Measurements from ENCODE around the gene CD164L2.
"Not testable (repeated sequence)": the region's sequence is repeated elsewhere in the genome, so short reads cannot be mapped to it uniquely, and the experiment has no call there.

CD164L2 gene

GRCh38 chr1:27413004-27413403 is 29.9 kb upstream of the CD164L2 start:
- DNase-seq (ENCODE audit: low read depth in 2 of 2) = no peak
- no peak for TF ChIP-seq CTCF (IDR thresholded peaks at IDR 0.05; ENCODE audit: low read depth, low read length)
- H3K4me3 ChIP-seq (replicated peaks in 1 of 2; ENCODE audit: low read depth in 2 of 2, low read length in 2 of 2) = no peak overlapping the region

- no peak for TF ChIP-seq CTCF (IDR thresholded peaks at IDR 0.05; ENCODE audit: low read depth, low read length)
- no peak overlapping the region for H3K4me3 ChIP-seq (replicated peaks in 1 of 2; ENCODE audit: low read depth in 2 of 2, low read length in 2 of 2)
- no peak for DNase-seq (ENCODE audit: low read depth in 2 of 2)
Observed at GRCh38 chr1:27412502-27412901, 29.4 kb upstream of the CD164L2 start.

GRCh38 chr1:27410709-27411108 is 27.6 kb upstream of the CD164L2 start:
- no peak for DNase-seq (ENCODE audit: low read depth in 2 of 2)
- no peak overlapping the region for H3K4me3 ChIP-seq (replicated peaks in 1 of 2; ENCODE audit: low read depth in 2 of 2, low read length in 2 of 2)
- no peak for TF ChIP-seq CTCF (IDR thresholded peaks at IDR 0.05; ENCODE audit: low read depth, low read length)

GRCh38 chr1:27409669-27410068 is 26.5 kb upstream of the CD164L2 start:
- TF ChIP-seq CTCF (IDR thresholded peaks at IDR 0.05; ENCODE audit: low read depth, low read length) = no peak
- H3K4me3 ChIP-seq (replicated peaks in 1 of 2; ENCODE audit: low read depth in 2 of 2, low read length in 2 of 2) = no peak overlapping the region
- no peak for DNase-seq (ENCODE audit: low read depth in 2 of 2)

- DNase-seq (ENCODE audit: low read depth in 2 of 2) = peak in 1 of 2 donors; percentile 49
- TF ChIP-seq CTCF (IDR thresholded peaks at IDR 0.05; ENCODE audit: low read depth, low read length) = no peak
- H3K4me3 ChIP-seq (replicated peaks in 1 of 2; ENCODE audit: low read depth in 2 of 2, low read length in 2 of 2) = no peak overlapping the region
Observed at GRCh38 chr1:27408151-27408550, 25.0 kb upstream of the CD164L2 start.

GRCh38 chr1:27406791-27407190 is 23.7 kb upstream of the CD164L2 start:
- not testable (repeated sequence) for H3K4me3 ChIP-seq (replicated peaks in 1 of 2; ENCODE audit: low read depth in 2 of 2, low read length in 2 of 2); DNase-seq (ENCODE audit: low read depth in 2 of 2)

- TF ChIP-seq CTCF (IDR thresholded peaks at IDR 0.05; ENCODE audit: low read depth, low read length) = no peak
- no peak for DNase-seq (ENCODE audit: low read depth in 2 of 2)
- H3K4me3 ChIP-seq (replicated peaks in 1 of 2; ENCODE audit: low read depth in 2 of 2, low read length in 2 of 2) = no peak overlapping the region
Observed at GRCh38 chr1:27406362-27406680, 23.2 kb upstream of the CD164L2 start.

- not testable (repeated sequence) for H3K4me3 ChIP-seq (replicated peaks in 1 of 2; ENCODE audit: low read depth in 2 of 2, low read length in 2 of 2); DNase-seq (ENCODE audit: low read depth in 2 of 2)
Observed at GRCh38 chr1:27405598-27406361, 22.6 kb upstream of the CD164L2 start.
